Endothelial cell of umbilical vein (primary cell): Measurements from ENCODE around the gene CDC42BPG. TPM values are rescaled to one million over a fixed set of nuclear protein-coding genes. Genes with fewer than 3 reads are reported as not detected.

Source experiments
- BruUV-seq: library from RNA; stranded (reverse); fragments of 400-500 nt; replicated peaks from 2 replicates; lab custom pipeline; 2021; lab: Mats Ljungman, UMichigan
- CTCF ChIA-PET: fragments of 300-600, 350-600 bp; sonication (Branson Sonifier 250); formaldehyde crosslinking; loops from one replicate; lab custom pipeline; 2021; ENCODE audit warnings: antibody characterized with exemption, inconsistent platforms; lab: Charles Lee
- POLR2A ChIA-PET: fragments of 300-600, 350-600 bp; sonication (Branson Sonifier 250); formaldehyde crosslinking; loops from one replicate; lab custom pipeline; 2021; ENCODE audit warnings: antibody characterized with exemption, inconsistent platforms; lab: Charles Lee
- DNase-seq: peaks from one replicate; pipeline ENCODE4 v3.0.0-alpha.2; 2011; ENCODE audit warnings: low read depth, low spot score
- FAIRE-seq: peaks from 2 replicates; lab custom pipeline; 2011; peaks lifted over from hg19 to GRCh38; lab: Jason Lieb, UNC
- H2AFZ ChIP-seq: 2 replicates; pipeline ENCODE4 v1.6.0; 2012; ENCODE audit warnings: low read depth, low read length, control low read depth, inconsistent platforms
- H3K27ac ChIP-seq: 2 replicates; pipeline ENCODE4 v1.5.1; 2011; ENCODE audit warnings: low read depth, mild to moderate bottlenecking, control low read depth, low read length, moderate library complexity; ENCODE audit not compliant: insufficient read depth
- H3K27me3 ChIP-seq, 2 experiments: 2 replicates each; pipeline versions ENCODE4 v1.6.0 to v1.6.1; 2011; ENCODE audit warnings: low read length in 2 of 2, mixed read lengths in 1 of 2; ENCODE audit not compliant: control insufficient read depth in 2 of 2, insufficient read depth in 2 of 2
- H3K36me3 ChIP-seq, 2 experiments: 2 replicates in 1 of 2; 3 replicates in 1 of 2; pipeline ENCODE4 v1.5.1; 2011; ENCODE audit warnings: low read length in 2 of 2, mild to moderate bottlenecking in 1 of 2, moderate library complexity in 1 of 2; ENCODE audit not compliant: control insufficient read depth in 2 of 2, insufficient read depth in 2 of 2; ENCODE audit errors: extremely low read depth in 1 of 2
- H3K4me1 ChIP-seq: 3 replicates; pipeline ENCODE4 v1.5.1; 2011; ENCODE audit warnings: mild to moderate bottlenecking, low read length; ENCODE audit not compliant: control insufficient read depth, insufficient read depth; ENCODE audit errors: extremely low read depth
- H3K4me2 ChIP-seq: 2 replicates; pipeline ENCODE4 v1.6.1; 2011; ENCODE audit warnings: low read length, control low read depth, mixed read lengths; ENCODE audit not compliant: insufficient read depth
- H3K4me3 ChIP-seq, 3 experiments: fragments of 200-600 bp in 1 of 3; sonication (generic), shearing (Covaris generic) in 1 of 3; replicated peaks in 1 of 3; 2 replicates each; pipeline ENCODE4 v1.5.1; 2011 to 2016; ENCODE audit warnings: control low read depth in 3 of 3, low read length in 3 of 3, mild to moderate bottlenecking in 2 of 3, inconsistent platforms in 1 of 3, low read depth in 1 of 3, moderate library complexity in 1 of 3; ENCODE audit not compliant: insufficient read depth in 1 of 3
- H3K79me2 ChIP-seq: 2 replicates; pipeline ENCODE4 v1.6.0; 2012; ENCODE audit warnings: low read length, inconsistent platforms; ENCODE audit not compliant: control insufficient read depth, insufficient read depth
- H3K9ac ChIP-seq: replicated peaks from 2 replicates; pipeline ENCODE3; 2011; ENCODE audit warnings: low read length, control low read depth; ENCODE audit not compliant: insufficient read depth; ENCODE audit errors: extremely low read depth
- H3K9me1 ChIP-seq: replicated peaks from 3 replicates; pipeline ENCODE4 v1.6.0; 2011; ENCODE audit warnings: mild to moderate bottlenecking, low read length; ENCODE audit not compliant: control insufficient read depth, insufficient read depth; ENCODE audit errors: extremely low read depth
- H3K9me3 ChIP-seq: replicated peaks from 2 replicates; pipeline ENCODE4 v1.5.1; 2012; ENCODE audit warnings: low read length, inconsistent platforms; ENCODE audit not compliant: control insufficient read depth, insufficient read depth
- H4K20me1 ChIP-seq: replicated peaks from 2 replicates; pipeline ENCODE3; 2011; ENCODE audit warnings: mild to moderate bottlenecking, low read length; ENCODE audit not compliant: control insufficient read depth, insufficient read depth; ENCODE audit errors: extremely low read depth
- CTCF ChIP-seq, 2 donors: IDR thresholded peaks; 1 replicate in 1 of 2; 2 replicates in 1 of 2; pipeline ENCODE4 v1.5.1; 2011; ENCODE audit warnings: low read length in 2 of 2, mild to moderate bottlenecking in 2 of 2, moderate library complexity in 2 of 2, control low read depth in 1 of 2, inconsistent platforms in 1 of 2, low read depth in 1 of 2; ENCODE audit not compliant: insufficient read depth in 1 of 2; ENCODE audit errors: extremely low read depth in 1 of 2
- EZH2 ChIP-seq: IDR thresholded peaks from 2 replicates; pipeline ENCODE4 v1.6.1; 2012; ENCODE audit warnings: borderline replicate concordance, low read depth, mild to moderate bottlenecking, moderate library complexity, low read length, inconsistent platforms; ENCODE audit not compliant: severe bottlenecking
- FOS ChIP-seq: IDR thresholded peaks from 2 replicates; pipeline ENCODE4 v1.6.1; 2011; ENCODE audit warnings: mild to moderate bottlenecking, low read length, moderate library complexity, borderline replicate concordance; ENCODE audit not compliant: insufficient read depth
- GATA2 ChIP-seq: IDR thresholded peaks from 2 replicates; pipeline ENCODE4 v1.7.0; 2011; ENCODE audit warnings: low read depth, mild to moderate bottlenecking, moderate library complexity, mixed read lengths, low read length; ENCODE audit not compliant: insufficient read length, insufficient read depth
- JUN ChIP-seq: IDR thresholded peaks from 2 replicates; pipeline ENCODE4 v1.6.1; 2011; ENCODE audit warnings: borderline replicate concordance, low read depth; ENCODE audit not compliant: insufficient read length, insufficient read depth
- MAX ChIP-seq: IDR thresholded peaks from 2 replicates; pipeline ENCODE4 v1.6.1; 2011; ENCODE audit not compliant: insufficient read depth, insufficient read length
- MYC ChIP-seq: IDR thresholded peaks from one replicate; pipeline ENCODE4 v1.6.1; 2011; ENCODE audit warnings: mild to moderate bottlenecking, low read depth, low read length
- POLR2A ChIP-seq: IDR thresholded peaks from 2 replicates; pipeline ENCODE4 v1.6.1; 2012; ENCODE audit warnings: low read depth, mild to moderate bottlenecking, control low read depth, low read length
- POLR2AphosphoS5 ChIP-seq: IDR thresholded peaks from 2 replicates; pipeline ENCODE4 v1.6.1; 2012; ENCODE audit warnings: low read depth, mild to moderate bottlenecking, control low read depth, low read length, moderate library complexity; ENCODE audit not compliant: insufficient read depth
- dilution Hi-C: fragments of 300-500 bp; cut with MboI; formaldehyde crosslinking; loops from one replicate; pipeline ENCODE4 v1.15.0; 2019; ENCODE audit warnings: low sequenced_read_pairs; ENCODE audit not compliant: extremely low pct_ligation_motif_present
- intact Hi-C: fragments of 100-400 bp; cut with micrococcal nuclease; formaldehyde crosslinking; loops from one replicate; pipeline ENCODE4 v1.10.0; 2022
- polyA plus RNA-seq, 4 experiments: library from polyadenylated mRNA; depleted of rRNA in 3 of 4; stranded (reverse) in 3 of 4; unstranded in 1 of 4; fragments of >200 nt; gene quantifications; 2 replicates each; pipeline versions ENCODE4 v1.2.1 to v1.2.3, GENCODE V29; 2011 to 2012; ENCODE audit warnings: missing spikeins in 1 of 4
- total RNA-seq: library from RNA; stranded (reverse); gene quantifications from 2 replicates; pipeline ENCODE4 v1.2.3, GENCODE V29; 2021

Gene CDC42BPG
- total and polyA plus RNA-seq, 2 donors (not counting 3 experiments of a cell fraction or from before 2014, with no cell fraction given) = 0.19 to 0.42 TPM

- Histone ChIP-seq H3K4me2 (no peak overlapping the region), H3K27me3 (no peaks in the 10 kb centered on the region), H3K4me1 (no peaks in the 10 kb centered on the region), H3K9me1 (no peaks in the 10 kb centered on the region), H3K36me3 (no peaks in the 10 kb centered on the region), H4K20me1 (no peaks in the 10 kb centered on the region), H3K79me2 (no peaks in the 10 kb centered on the region), H2AFZ (no peak overlapping the region), H3K9ac (no peak overlapping the region), H3K4me3 (no peak overlapping the region), H3K9me3 (no peaks in the 10 kb centered on the region), H3K27ac (no peak overlapping the region)
- dilution Hi-C loops (no loop called here), intact Hi-C loops (no loop called here)
- ChIA-PET POLR2A (no interaction called here), CTCF (interaction anchor here (1.1 to 2.2 kb wide), 3 partner anchors 10 to 50 kb away, joined by 3 to 6 read pairs (median 4); no protein-coding TSS in a partner anchor)
- FAIRE-seq (no peak), DNase-seq (no peak)
- TF ChIP-seq CTCF (IDR thresholded peaks at IDR 0.05; ENCODE audit: extremely low read depth in 1 of 2, insufficient read depth in 1 of 2, low read depth in 1 of 2, low read length in 2 of 2) (no peak), FOS (no peak), MYC (no peak), JUN (no peak), POLR2AphosphoS5 (no peak), EZH2 (no peak), GATA2 (no peak), MAX (no peak), POLR2A (no peak)
- no TSS peak for BruUV-seq
Measured at GRCh38 chr11:64837887-64838351, 6.5 kb downstream of the CDC42BPG start.
